ENCODE measurements around the gene CLTB.

GRCh38 chr5:176360894-176361436, 55.4 kb downstream of the CLTB start:
- no peak for TF ChIP-seq TBX3 (IDR thresholded peaks at IDR 0.05; ENCODE audit: borderline replicate concordance)
- no peak for TF ChIP-seq ZBTB34 (CRISPR knock-in tag; IDR thresholded peaks at IDR 0.05)
- TF ChIP-seq GABPB1 (CRISPR knock-in tag; IDR thresholded peaks at IDR 0.05): no peak
- no peak for TF ChIP-seq CBX1 (IDR thresholded peaks at IDR 0.05; ENCODE audit: low read depth)
- TF ChIP-seq ETV6 (CRISPR knock-in tag; conservative IDR thresholded peaks at IDR 0.05): no peak
- no peak for TF ChIP-seq ZBTB33 (CRISPR knock-in tag; IDR thresholded peaks at IDR 0.05)
- TF ChIP-seq SMARCC2 (IDR thresholded peaks at IDR 0.05): no peak
- no peak for TF ChIP-seq PRMT3 (CRISPR knock-in tag; IDR thresholded peaks at IDR 0.05; ENCODE audit: borderline replicate concordance, low read depth)

Measured in HepG2 (cell line).